Activated CD4-positive, alpha-beta T cell treated with anti-CD3 and anti-CD28 coated beads, Interleukin-2, amount 10 ng/mL, durations not matched to agents 7 days and 5 days (primary cell): ENCODE results near the gene SRXN1. TPM values are rescaled to one million over a fixed set of nuclear protein-coding genes. Genes with fewer than 3 reads are reported as not detected.

Source experiments
- CTCF ChIA-PET: fragments of 350-600 bp; sonication (Branson Sonifier 250); formaldehyde crosslinking; loops from one replicate; lab custom pipeline; 2021; ENCODE audit warnings: antibody characterized with exemption; lab: Charles Lee
- POLR2A ChIA-PET: fragments of 350-600 bp; sonication (Branson Sonifier 250); formaldehyde crosslinking; loops from one replicate; lab custom pipeline; 2021; ENCODE audit warnings: antibody characterized with exemption; lab: Charles Lee
- DNase-seq: peaks from one replicate; pipeline ENCODE4 v3.0.0-alpha.2; 2020
- H3K27ac Mint-ChIP-seq: one replicate; pipeline ENCODE4 v1.8.0; 2021; ENCODE audit warnings: mild to moderate bottlenecking, moderate library complexity, mixed read lengths
- H3K27me3 Mint-ChIP-seq: one replicate; pipeline ENCODE4 v1.8.0; 2021; ENCODE audit warnings: mixed read lengths
- H3K36me3 Mint-ChIP-seq: one replicate; pipeline ENCODE4 v1.8.0; 2021; ENCODE audit warnings: low read depth, mixed read lengths
- H3K4me1 Mint-ChIP-seq: one replicate; pipeline ENCODE4 v1.8.0; 2021; ENCODE audit warnings: mixed read lengths
- H3K4me3 Mint-ChIP-seq: one replicate; pipeline ENCODE4 v1.8.0; 2021; ENCODE audit warnings: mild to moderate bottlenecking, moderate library complexity, mixed read lengths
- H3K9me3 Mint-ChIP-seq: one replicate; pipeline ENCODE4 v1.8.0; 2021; ENCODE audit warnings: mixed read lengths
- total RNA-seq, 2 experiments: library from RNA; stranded (reverse); gene quantifications; one replicate each; pipeline ENCODE4 v1.2.3, GENCODE V29; 2021

Gene SRXN1
- total RNA-seq, 2 experiments from 2014 or later = 11.5 to 12.9 TPM

DNA sequence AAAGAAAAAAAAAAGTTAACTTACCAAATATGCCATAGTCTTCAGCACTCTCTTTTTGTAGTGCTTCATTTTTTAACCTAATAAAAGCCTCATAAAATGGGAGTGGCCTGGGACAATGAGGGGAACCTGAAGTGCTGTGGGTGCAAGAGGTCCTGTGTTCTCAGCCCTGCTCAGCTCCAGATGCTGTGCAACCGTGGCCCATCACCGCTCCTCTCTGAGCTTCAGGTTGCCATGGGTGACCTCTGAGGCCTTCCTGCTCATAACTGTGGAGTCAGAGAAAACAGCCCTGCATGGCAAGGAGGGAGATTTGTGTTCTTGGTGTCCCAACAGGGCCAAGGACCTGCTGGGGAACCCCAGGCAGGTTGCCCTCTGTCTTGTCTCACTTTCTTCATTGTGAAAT, 52.9 kb downstream of the SRXN1 start:
- Mint-ChIP-seq H3K9me3 (no peaks in the 10 kb centered on the region), H3K4me1 (no peaks in the 10 kb centered on the region), H3K27me3 (no peaks in the 10 kb centered on the region), H3K36me3 (no peaks in the 10 kb centered on the region), H3K4me3 (no peak overlapping the region), H3K27ac (no peak overlapping the region)
- ChIA-PET POLR2A (interaction anchor here (0.6 kb wide), 1 partner anchor 46 kb away, joined by 3 read pairs; no protein-coding TSS in a partner anchor), CTCF (interaction anchor here (0.8 kb wide), 1 partner anchor 18 kb away, joined by 3 read pairs; no protein-coding TSS in a partner anchor)
- no peak for DNase-seq

DNA sequence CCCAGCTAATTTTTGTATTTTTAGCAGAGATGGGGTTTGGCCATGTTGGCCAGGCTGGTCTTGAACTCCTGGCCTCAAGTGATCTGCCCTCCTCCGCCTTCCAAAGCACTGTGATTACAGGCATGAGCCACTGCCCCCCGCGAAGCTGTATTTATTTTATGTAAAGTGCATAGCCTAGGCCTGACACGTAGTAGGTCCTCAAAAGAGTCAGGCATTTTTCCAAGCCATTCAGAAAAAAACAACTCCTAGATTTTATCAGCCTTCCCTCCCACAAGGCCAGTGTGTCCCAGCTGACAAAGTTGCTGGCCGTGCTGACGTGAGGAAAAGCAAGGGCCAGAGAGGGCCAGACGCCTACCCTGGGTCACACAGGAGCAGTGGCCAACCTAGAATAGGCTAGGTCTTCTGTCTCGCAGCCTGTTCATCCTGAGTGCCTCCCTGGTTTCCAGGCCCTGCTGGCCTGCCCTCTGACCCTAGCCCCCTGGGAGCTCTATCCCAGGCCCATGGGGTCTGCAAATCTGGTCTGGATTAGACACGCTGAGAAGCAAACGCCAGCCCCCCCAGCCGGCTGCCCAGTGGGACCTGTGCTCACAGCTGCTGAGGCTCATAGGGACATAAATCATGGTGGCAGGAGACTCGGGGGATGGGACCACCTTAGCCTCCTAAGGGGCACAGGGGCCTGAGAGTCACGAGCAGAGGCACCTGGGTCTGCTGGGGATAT, 54.7 kb downstream of the SRXN1 start:
- ChIA-PET POLR2A (no interaction called here), CTCF (interaction anchor here (1.7 kb wide), 1 partner anchor 13 kb away, joined by 4 read pairs; no protein-coding TSS in a partner anchor)
- H3K36me3 Mint-ChIP-seq = no peaks in the 10 kb centered on the region
- no peaks in the 10 kb centered on the region for H3K9me3 Mint-ChIP-seq
- no peak overlapping the region for H3K27ac Mint-ChIP-seq
- H3K27me3 Mint-ChIP-seq = no peaks in the 10 kb centered on the region
- no peak overlapping the region for H3K4me3 Mint-ChIP-seq
- no peaks in the 10 kb centered on the region for H3K4me1 Mint-ChIP-seq
- DNase-seq = no peak

GRCh38 chr20:597560-597959, 55.4 kb downstream of the SRXN1 start:
- DNase-seq = no peak
- Mint-ChIP-seq H3K27ac (no peak overlapping the region), H3K4me1 (no peaks in the 10 kb centered on the region), H3K9me3 (no peaks in the 10 kb centered on the region), H3K27me3 (no peaks in the 10 kb centered on the region), H3K4me3 (no peak overlapping the region), H3K36me3 (no peaks in the 10 kb centered on the region)
- CTCF ChIA-PET = no interaction called here
- POLR2A ChIA-PET = no interaction called here

Other genes with a start within 250 kb of the SRXN1 start
- 100 to 1,000 TPM; 135 to 155 TPM for gene RBCK1, start 244.9 kb downstream of the SRXN1 start, total RNA-seq
- gene TBC1D20, start 190.7 kb downstream of the SRXN1 start, total RNA-seq = 10 to 100 TPM; 29.3 to 31.6 TPM
- gene CSNK2A1, start 109.4 kb downstream of the SRXN1 start, total RNA-seq = 100 to 1,000 TPM; 111 to 133 TPM
- gene TCF15, start 42.9 kb downstream of the SRXN1 start, total RNA-seq = not detected
- not detected for gene SCRT2, start 22.6 kb upstream of the SRXN1 start, total RNA-seq
- gene SLC52A3, start 115.3 kb upstream of the SRXN1 start, total RNA-seq = not detected
- 10 to 100 TPM; 27.6 to 30.2 TPM for gene FAM110A, start 180.5 kb upstream of the SRXN1 start, total RNA-seq